ENCODE measurements around the gene WNT5B. TPM values are rescaled to one million over a fixed set of nuclear protein-coding genes. Genes with fewer than 3 reads are reported as not detected.

WNT5B gene
- total and polyA plus RNA-seq, 2 donors (not counting 3 experiments of a cell fraction or from before 2014, with no cell fraction given) = not detected

- Histone ChIP-seq H3K79me2 (ENCODE audit: control insufficient read depth, insufficient read depth, low read length) (no peaks in the 10 kb centered on the region), H4K20me1 (replicated peaks; ENCODE audit: control insufficient read depth, extremely low read depth, insufficient read depth, low read length) (no peaks in the 10 kb centered on the region), H3K36me3 (ENCODE audit: control insufficient read depth in 2 of 2, extremely low read depth in 1 of 2, insufficient read depth in 2 of 2, low read length in 2 of 2) (no peaks in the 10 kb centered on the region), H3K27ac (ENCODE audit: insufficient read depth, low read depth, low read length) (no peak overlapping the region), H3K9me3 (replicated peaks; ENCODE audit: control insufficient read depth, insufficient read depth, low read length) (no peaks in the 10 kb centered on the region), H3K4me3 (replicated peaks in 1 of 3; ENCODE audit: insufficient read depth in 1 of 3, low read depth in 1 of 3, low read length in 3 of 3) (peak overlapping the region in 1 of 3 experiments; percentile 37), H3K4me2 (ENCODE audit: insufficient read depth, low read length) (peak overlapping the region; percentile 43), H3K9ac (replicated peaks; ENCODE audit: extremely low read depth, insufficient read depth, low read length) (no peak overlapping the region), H3K9me1 (replicated peaks; ENCODE audit: control insufficient read depth, extremely low read depth, insufficient read depth, low read length) (no peaks in the 10 kb centered on the region), H3K4me1 (ENCODE audit: control insufficient read depth, extremely low read depth, insufficient read depth, low read length) (peaks cover 13% of the 10 kb centered on the region), H2AFZ (ENCODE audit: low read depth, low read length) (peak overlapping the region; percentile 68), H3K27me3 (ENCODE audit: control insufficient read depth in 2 of 2, insufficient read depth in 2 of 2, low read length in 2 of 2) (no peaks in the 10 kb centered on the region)
- no TSS peak for BruUV-seq (replicated peaks)
- intact Hi-C loops (cut with micrococcal nuclease) = loop anchor here (1.0 kb wide), 2 partner anchors 20 to 29 kb away; no protein-coding TSS in a partner anchor
- FAIRE-seq (peak; percentile 82), DNase-seq (ENCODE audit: low read depth, low spot score) (peak; percentile 90)
- CTCF ChIA-PET = interaction anchor here (1.4 to 4.9 kb wide), 6 partner anchors 9 to 278 kb away, joined by 3 to 89 read pairs (median 16); no protein-coding TSS in a partner anchor
- dilution Hi-C loops (cut with MboI; ENCODE audit: extremely low pct_ligation_motif_present, low sequenced_read_pairs) = no loop called here
- POLR2A ChIA-PET = interaction anchor here (0.8 to 1.3 kb wide), 4 partner anchors 19 to 130 kb away, joined by 3 to 8 read pairs (median 5); partner anchors contain the start of gene ADIPOR2
- TF ChIP-seq MYC (IDR thresholded peaks at IDR 0.05; ENCODE audit: low read depth, low read length) (peak; percentile 93), POLR2AphosphoS5 (IDR thresholded peaks at IDR 0.05; ENCODE audit: insufficient read depth, low read depth, low read length) (peak; percentile 86), CTCF (IDR thresholded peaks at IDR 0.05; ENCODE audit: extremely low read depth in 1 of 2, insufficient read depth in 1 of 2, low read depth in 1 of 2, low read length in 2 of 2) (no peak), MAX (IDR thresholded peaks at IDR 0.05; ENCODE audit: insufficient read depth, insufficient read length) (peak; percentile 91)
Observed at GRCh38 chr12:1661553-1662335, 32.7 kb downstream of the WNT5B start.
